Ishikawa (cell line): ENCODE results near the gene KCTD14.

Experiments
- CREB1 ChIP-seq: IDR thresholded peaks from 2 replicates; pipeline ENCODE4 v1.6.1; 2012; ENCODE audit warnings: low read depth
- EGR1 ChIP-seq: IDR thresholded peaks from 2 replicates; pipeline ENCODE4 v1.6.1; 2012
- EP300 ChIP-seq: IDR thresholded peaks from 2 replicates; pipeline ENCODE4 v1.6.1; 2012; ENCODE audit warnings: borderline replicate concordance
- TAF1 ChIP-seq: IDR thresholded peaks from 2 replicates; pipeline ENCODE4 v1.6.1; 2012; ENCODE audit warnings: low read depth, mild to moderate bottlenecking
- USF1 ChIP-seq: IDR thresholded peaks from 2 replicates; pipeline ENCODE4 v1.6.1; 2012
- TF ChIP-seq, protein P1 (sequence below): IDR thresholded peaks from 2 replicates; pipeline ENCODE4 v1.6.1; 2012

- TF ChIP-seq, protein P1, sequence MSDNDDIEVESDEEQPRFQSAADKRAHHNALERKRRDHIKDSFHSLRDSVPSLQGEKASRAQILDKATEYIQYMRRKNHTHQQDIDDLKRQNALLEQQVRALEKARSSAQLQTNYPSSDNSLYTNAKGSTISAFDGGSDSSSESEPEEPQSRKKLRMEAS: no peak
- TF ChIP-seq TAF1 (no peak), EP300 (no peak), USF1 (no peak), CREB1 (no peak), EGR1 (no peak)
Observed at GRCh38 chr11:78034623-78035022, 11.5 kb upstream of the KCTD14 start.
